HG02610 (cell line): Measurements from ENCODE around the gene ZSWIM6.

Experiments
- ATAC-seq: cut with Tn5 transposase; IDR thresholded peaks from one replicate; pipeline ENCODE4 v1.9.1; 2021; ENCODE audit warnings: mild to moderate bottlenecking, moderate library complexity; ENCODE audit not compliant: unreplicated experiment

Gene ZSWIM6

GRCh38 chr5:61357745-61358144, 25.7 kb downstream of the ZSWIM6 start:
- ATAC-seq, result no peak

GRCh38 chr5:61362796-61363368, 30.8 kb downstream of the ZSWIM6 start:
- no peak for ATAC-seq

- ATAC-seq, result no peak
Measured at GRCh38 chr5:61363401-61364114, 31.5 kb downstream of the ZSWIM6 start.

- ATAC-seq, result no peak
Measured at GRCh38 chr5:61366497-61367240, 34.6 kb downstream of the ZSWIM6 start.

- ATAC-seq, result no peak
Measured at GRCh38 chr5:61370506-61370905, 38.4 kb downstream of the ZSWIM6 start.

- no peak for ATAC-seq
Measured at GRCh38 chr5:61371474-61371873, 39.4 kb downstream of the ZSWIM6 start.

- no peak for ATAC-seq
Measured at GRCh38 chr5:61379677-61380076, 47.6 kb downstream of the ZSWIM6 start.

GRCh38 chr5:61381968-61382367, 49.9 kb downstream of the ZSWIM6 start:
- ATAC-seq, result no peak

GRCh38 chr5:61385627-61386026, 53.6 kb downstream of the ZSWIM6 start:
- no peak for ATAC-seq

- ATAC-seq, result no peak
Measured at GRCh38 chr5:61386045-61386800, 54.2 kb downstream of the ZSWIM6 start.

GRCh38 chr5:61389609-61390008, 57.6 kb downstream of the ZSWIM6 start:
- no peak for ATAC-seq

GRCh38 chr5:61394078-61394704, 62.1 kb downstream of the ZSWIM6 start:
- no peak for ATAC-seq

GRCh38 chr5:61394793-61395192, 62.7 kb downstream of the ZSWIM6 start:
- no peak for ATAC-seq

GRCh38 chr5:61397238-61397637, 65.2 kb downstream of the ZSWIM6 start:
- no peak for ATAC-seq

GRCh38 chr5:61397937-61398336, 65.9 kb downstream of the ZSWIM6 start:
- ATAC-seq, result no peak

GRCh38 chr5:61398440-61398839, 66.4 kb downstream of the ZSWIM6 start:
- no peak for ATAC-seq

- ATAC-seq, result no peak
Measured at GRCh38 chr5:61399679-61400078, 67.6 kb downstream of the ZSWIM6 start.

- ATAC-seq, result no peak
Measured at GRCh38 chr5:61401726-61402125, 69.7 kb downstream of the ZSWIM6 start.

GRCh38 chr5:61402244-61402823, 70.3 kb downstream of the ZSWIM6 start:
- ATAC-seq, result peak; percentile 55
